Peyer's patch (tissue), 4 donors: ENCODE measurements around the gene EEF1A2. TPM values are rescaled to one million over a fixed set of nuclear protein-coding genes. Genes with fewer than 3 reads are reported as not detected.

ENCODE experiments used
- DNase-seq, 3 donors: peaks; one replicate each; pipeline ENCODE4 v3.0.0-alpha.2; 2017 to 2019
- H3K27ac ChIP-seq, 4 donors: fragments of 200-600 bp; sonication (generic); one replicate each; pipeline ENCODE4 v1.5.1; 2016 to 2019
- H3K27me3 ChIP-seq, 2 donors: fragments of 200-600 bp; sonication (generic); one replicate each; pipeline ENCODE4 v1.5.1; 2019
- H3K36me3 ChIP-seq, 3 donors: fragments of 200-600 bp; sonication (generic); one replicate each; pipeline ENCODE4 v1.5.1; 2016 to 2019
- H3K4me1 ChIP-seq, 4 donors: fragments of 200-600 bp; sonication (generic); one replicate each; pipeline ENCODE4 v1.5.1; 2016 to 2019
- H3K4me3 ChIP-seq, 4 donors: fragments of 200-600 bp; sonication (generic); 1 replicate in 3 of 4; 2 replicates in 1 of 4; pipeline ENCODE4 v1.5.1; 2016 to 2019; ENCODE audit warnings: mild to moderate bottlenecking in 1 of 4
- H3K9me3 ChIP-seq, 4 donors: fragments of 200-600 bp; sonication (generic); one replicate each; pipeline ENCODE4 v1.5.1; 2016 to 2019; ENCODE audit warnings: mild to moderate bottlenecking in 1 of 4
- CTCF ChIP-seq, 6 experiments: fragments of 450-650 bp in 4 of 6; fragments of 200-600 bp in 2 of 6; sonication (generic) in 1 of 6; IDR thresholded peaks; one replicate each; pipeline ENCODE4 v1.5.1; 2017 to 2019; ENCODE audit warnings: antibody characterized with exemption in 6 of 6, mild to moderate bottlenecking in 3 of 6, moderate library complexity in 1 of 6
- POLR2A ChIP-seq, 2 donors: fragments of 450-650 bp; IDR thresholded peaks; one replicate each; pipeline ENCODE4 v1.5.1; 2017; ENCODE audit warnings: antibody characterized with exemption in 2 of 2, mild to moderate bottlenecking in 2 of 2, moderate library complexity in 2 of 2
- total RNA-seq, 4 donors: library from RNA; depleted of rRNA; stranded (reverse); fragments of >200 nt; gene quantifications; one replicate each; pipeline ENCODE4 v1.1.0, GENCODE V29; 2016

The EEF1A2 gene
- total RNA-seq, 4 donors from 2014 or later: 0.67 to 3.3 (median 2.1) TPM

DNA sequence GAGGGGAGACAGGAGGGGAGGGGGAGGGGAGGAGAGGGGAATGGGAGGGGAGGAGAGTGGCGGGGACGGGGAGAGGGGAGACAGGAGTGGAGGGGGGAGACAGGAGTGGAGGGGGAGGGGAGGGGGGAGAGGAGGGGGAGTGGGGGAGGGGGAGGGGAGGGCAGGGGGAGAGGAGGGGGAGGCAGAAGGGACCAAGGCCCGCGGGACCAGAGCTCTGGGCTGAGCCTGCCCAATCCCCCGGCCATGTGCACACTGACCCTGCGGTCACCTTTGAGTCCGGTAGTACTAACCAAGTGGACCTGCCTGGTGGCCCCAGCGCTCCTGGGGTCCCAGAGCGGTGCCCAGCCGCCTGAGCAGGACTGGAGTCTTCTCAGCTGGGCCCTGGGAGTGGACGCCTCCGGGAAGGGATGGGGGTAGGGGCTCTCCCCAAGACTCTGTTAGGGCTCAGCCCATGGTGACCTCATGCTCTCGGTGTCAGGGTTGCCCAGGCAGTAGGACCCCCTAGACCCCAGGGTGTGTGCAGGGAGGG, 26.0 kb downstream of the EEF1A2 start:
- H3K27me3 ChIP-seq: peaks cover 0 to 29% of the 10 kb centered on the region in 2 donors
- no peak overlapping the region for H3K4me3 ChIP-seq
- no peak overlapping the region for H3K27ac ChIP-seq
- no peaks in the 10 kb centered on the region for H3K9me3 ChIP-seq
- no peak for DNase-seq
- no peak for TF ChIP-seq CTCF (IDR thresholded peaks at IDR 0.05)
- no peak for TF ChIP-seq POLR2A (IDR thresholded peaks at IDR 0.05)
- peaks cover 0 to 13% (median 7%) of the 10 kb centered on the region in 4 donors for H3K4me1 ChIP-seq
- no peaks in the 10 kb centered on the region for H3K36me3 ChIP-seq

DNA sequence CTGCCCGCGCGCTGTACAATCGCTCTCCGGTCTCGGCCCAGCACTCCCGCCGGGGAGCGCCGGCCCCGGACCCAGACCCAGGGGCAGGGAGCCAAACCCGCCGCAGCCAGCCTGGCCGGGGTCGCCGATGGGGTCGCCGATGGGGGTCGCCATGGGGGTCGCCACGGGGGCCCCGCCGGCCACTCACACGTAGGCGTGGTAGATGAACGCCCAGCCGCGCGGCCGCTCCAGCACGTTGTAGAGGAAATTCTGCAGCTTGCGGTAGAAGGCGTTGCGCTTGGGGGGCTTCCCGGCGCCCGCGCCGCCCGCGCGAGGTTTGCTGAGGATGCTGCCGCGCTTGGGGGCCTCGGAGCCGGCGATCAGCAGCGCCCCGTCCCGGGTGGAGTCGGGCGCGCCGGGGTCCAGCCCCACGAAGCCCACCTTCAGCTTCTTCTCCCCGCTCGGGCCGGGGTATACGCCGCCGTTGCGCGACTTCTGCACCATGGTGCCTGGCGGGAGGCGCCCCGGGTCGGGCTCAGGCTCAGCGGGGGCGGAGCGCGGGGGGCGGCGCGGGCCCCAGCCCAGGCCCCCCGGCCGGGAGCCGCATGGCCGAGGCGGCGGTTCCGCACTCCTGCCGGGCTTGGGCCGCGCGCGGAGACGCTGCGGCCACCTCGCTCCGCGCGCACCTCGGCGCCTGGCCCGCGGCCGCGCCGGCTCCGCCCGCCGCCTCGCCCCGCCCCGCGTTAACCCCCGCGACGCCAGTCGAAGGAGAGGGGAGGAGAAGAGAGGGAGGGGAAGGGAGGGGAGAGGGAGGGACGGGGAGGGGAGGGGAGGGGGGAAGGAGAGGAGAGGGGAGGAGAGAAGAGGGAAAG, 26.7 kb downstream of the EEF1A2 start, which contains the start of gene KCNQ2:
KCNQ2 (minus strand) TSS at position 675 of the 851 bp plus-strand sequence; CDS start at position 483, 192 bp downstream.
- no peaks in the 10 kb centered on the region for H3K36me3 ChIP-seq
- H3K27me3 ChIP-seq: peaks cover 0 to 29% of the 10 kb centered on the region in 2 donors
- DNase-seq: no peak
- H3K4me1 ChIP-seq: peaks cover 0 to 13% (median 7%) of the 10 kb centered on the region in 4 donors
- no peaks in the 10 kb centered on the region for H3K9me3 ChIP-seq
- H3K27ac ChIP-seq: no peak within 1 kb of the TSS
- H3K4me3 ChIP-seq: peak within 1 kb of the TSS in 2 of 4 donors; percentile 26 to 30
- TF ChIP-seq CTCF (IDR thresholded peaks at IDR 0.05) (no peak), POLR2A (IDR thresholded peaks at IDR 0.05) (no peak)

GRCh38 chr20:63471717-63471980, 27.2 kb downstream of the EEF1A2 start:
- H3K9me3 ChIP-seq: no peaks in the 10 kb centered on the region
- no peak overlapping the region for H3K4me3 ChIP-seq
- DNase-seq: no peak
- H3K4me1 ChIP-seq: peaks cover 0 to 13% (median 7%) of the 10 kb centered on the region in 4 donors
- H3K27ac ChIP-seq: no peak overlapping the region
- TF ChIP-seq POLR2A (IDR thresholded peaks at IDR 0.05) (no peak), CTCF (IDR thresholded peaks at IDR 0.05) (no peak)
- H3K36me3 ChIP-seq: no peaks in the 10 kb centered on the region
- H3K27me3 ChIP-seq: peaks cover 0 to 29% of the 10 kb centered on the region in 2 donors

DNA sequence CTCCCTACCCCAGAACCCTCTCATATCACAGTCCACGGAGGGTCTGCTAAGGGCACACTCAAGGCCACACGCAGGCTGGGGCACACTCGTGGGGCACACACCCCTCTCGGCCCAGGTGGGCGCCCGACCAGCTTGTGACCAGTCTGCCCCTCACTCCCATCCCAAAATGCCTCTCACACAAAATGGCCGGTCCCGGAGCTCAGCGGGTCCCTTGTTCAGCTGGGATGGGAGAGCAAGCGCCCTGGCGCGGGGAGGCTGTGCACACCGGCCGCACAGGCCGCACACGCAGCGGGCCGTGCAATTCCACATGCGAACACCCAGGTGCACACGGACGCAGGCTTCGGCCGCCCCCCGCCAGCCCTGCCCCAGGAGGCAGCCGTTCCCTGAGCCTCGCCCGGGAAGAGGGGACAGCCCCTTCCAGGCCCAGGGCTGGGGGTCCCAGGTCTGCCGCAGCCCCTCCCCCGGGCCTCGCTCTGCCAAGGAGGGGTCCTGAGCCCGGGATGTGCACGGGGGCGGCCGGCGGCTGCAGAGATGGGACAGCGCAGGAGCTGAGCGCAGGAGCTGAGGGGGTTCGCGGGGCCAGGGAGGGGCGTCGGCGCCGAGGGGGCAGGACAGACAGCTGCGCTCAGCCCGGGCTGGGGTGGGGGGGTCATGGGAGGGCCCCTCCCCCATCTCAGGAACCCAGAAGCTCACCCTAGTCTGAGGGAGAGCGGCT, 27.7 kb downstream of the EEF1A2 start:
- DNase-seq: no peak
- Histone ChIP-seq H3K4me1 (peaks cover 0 to 13% (median 7%) of the 10 kb centered on the region in 4 donors), H3K27ac (no peak overlapping the region), H3K4me3 (no peak overlapping the region), H3K27me3 (peaks cover 0 to 29% of the 10 kb centered on the region in 2 donors), H3K9me3 (no peaks in the 10 kb centered on the region), H3K36me3 (no peaks in the 10 kb centered on the region)
- TF ChIP-seq POLR2A (IDR thresholded peaks at IDR 0.05) (no peak), CTCF (IDR thresholded peaks at IDR 0.05) (no peak)

DNA sequence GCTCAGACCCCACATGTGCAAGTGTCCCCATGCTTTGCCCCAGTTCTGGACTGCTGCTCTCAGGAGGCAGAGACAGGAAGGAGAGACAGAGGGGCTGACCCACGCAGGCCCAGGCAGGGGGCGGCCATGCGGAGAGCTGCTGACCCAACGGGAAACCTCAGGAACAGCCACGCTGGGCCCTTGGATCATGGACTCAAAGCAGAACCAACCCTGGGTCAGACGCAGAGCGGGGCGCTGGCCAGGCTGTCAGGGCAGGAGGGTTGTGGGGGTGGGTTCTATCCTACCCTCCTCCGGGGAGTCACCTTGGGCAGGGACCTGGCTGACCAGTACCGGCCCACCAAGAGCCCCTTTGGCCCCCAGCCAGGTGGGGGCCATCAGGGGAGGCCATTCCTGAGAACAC, 28.5 kb downstream of the EEF1A2 start:
- Histone ChIP-seq H3K27me3 (peaks cover 0 to 23% of the 10 kb centered on the region in 2 donors), H3K27ac (no peak overlapping the region), H3K9me3 (no peaks in the 10 kb centered on the region), H3K4me3 (no peak overlapping the region), H3K4me1 (peaks cover 0 to 13% (median 7%) of the 10 kb centered on the region in 4 donors), H3K36me3 (no peaks in the 10 kb centered on the region)
- no peak for TF ChIP-seq POLR2A (IDR thresholded peaks at IDR 0.05)
- TF ChIP-seq CTCF (IDR thresholded peaks at IDR 0.05): no peak
- no peak for DNase-seq
